ENCODE data around the gene NGB. TPM values are rescaled to one million over a fixed set of nuclear protein-coding genes. Genes with fewer than 3 reads are reported as not detected.

Gene NGB
- total and polyA plus RNA-seq, 2 of the 8 experiments (the other 6 are each of a cell fraction or from before 2014, with no cell fraction given): 0.30 to 0.60 TPM

GRCh38 chr14:77238356-77238755 lies 32.6 kb downstream of the NGB start:
- no peak overlapping the region for H3K27ac ChIP-seq (ENCODE audit: low read depth, low read length)
- no peak overlapping the region for H2BK120ac ChIP-seq (replicated peaks; ENCODE audit: low read depth, low read length)
- H3K4me1 ChIP-seq (replicated peaks in 1 of 4; ENCODE audit: control insufficient read depth in 3 of 4, insufficient read depth in 4 of 4, low read length in 3 of 4): no peaks in the 10 kb centered on the region; a peak in 1 of 7 replicates
- no peak overlapping the region for H3K9ac ChIP-seq (replicated peaks in 1 of 4; ENCODE audit: extremely low read depth in 1 of 4, low read depth in 3 of 4, low read length in 3 of 4)
- no peak overlapping the region for H3K56ac ChIP-seq (replicated peaks; ENCODE audit: insufficient read length, low read depth, low read length)
- H3K4me3 ChIP-seq (ENCODE audit: extremely low read depth in 1 of 4, insufficient read depth in 2 of 4, low read depth in 3 of 4, low read length in 4 of 4): no peak overlapping the region
- H3K18ac ChIP-seq (ENCODE audit: extremely low read depth, low read length): no peak overlapping the region
- WGBS, 2 experiments (ENCODE audit: extremely low coverage in 1 of 2, insufficient coverage in 1 of 2, insufficient read length in 1 of 2, insufficient replicate concordance in 2 of 2, low coverage in 1 of 2, low lambda C conversion rate in 2 of 2, missing lambda C conversion rate in 1 of 2): 74% methylated on average over 3 of the region's 3 CpGs; no CpG with 5 or more reads in 1 of the 2 experiments
- H3K23me2 ChIP-seq (ENCODE audit: low read depth, low read length): no peaks in the 10 kb centered on the region
- DNase-seq (ENCODE audit: low read depth in 1 of 2, low spot score in 2 of 2) (no peak), FAIRE-seq (no peak)
- no peak overlapping the region for H2BK15ac ChIP-seq (ENCODE audit: low read length)
- no peaks in the 10 kb centered on the region for H3K9me3 ChIP-seq (ENCODE audit: insufficient read depth in 2 of 2, low read depth in 1 of 2, low read length in 1 of 2)
- H3K36me3 ChIP-seq (ENCODE audit: control insufficient read depth in 2 of 4, insufficient read depth in 4 of 4, low read length in 3 of 4): no peaks in the 10 kb centered on the region; a peak in 2 of 8 replicates
- H4K91ac ChIP-seq (replicated peaks; ENCODE audit: insufficient read length, low read length): no peak overlapping the region
- no peak overlapping the region for H3K4me2 ChIP-seq (ENCODE audit: insufficient read depth in 1 of 2, low read depth in 2 of 2, low read length in 2 of 2)
- no peak overlapping the region for H2BK5ac ChIP-seq (ENCODE audit: low read depth, low read length)
- H3K23ac ChIP-seq (ENCODE audit: insufficient read length): no peak overlapping the region
- H3K4ac ChIP-seq (replicated peaks; ENCODE audit: insufficient read length, low read depth, low read length): no peak overlapping the region
- no peak overlapping the region for H2AFZ ChIP-seq (ENCODE audit: low read length)
- POLR2A ChIA-PET (ENCODE audit: partially characterized antibody): interaction anchor here (1.4 kb wide), 1 partner anchor 15 kb away, joined by 3 read pairs; no protein-coding TSS in a partner anchor
- no peak overlapping the region for H2BK12ac ChIP-seq (ENCODE audit: low read depth, low read length)
- CTCF ChIA-PET (ENCODE audit: partially characterized antibody): interaction anchor here (0.6 to 6.6 kb wide), 16 partner anchors 8 to 106 kb away, joined by 3 to 52 read pairs (median 6); partner anchors contain the start of gene ZDHHC22
- H4K5ac ChIP-seq (ENCODE audit: insufficient read length, low read depth, low read length): no peak overlapping the region
- H3K79me1 ChIP-seq (ENCODE audit: low read depth, low read length): no peaks in the 10 kb centered on the region
- no peaks in the 10 kb centered on the region for H3K27me3 ChIP-seq (replicated peaks in 1 of 4; ENCODE audit: control insufficient read depth in 3 of 4, extremely low read depth in 1 of 4, insufficient read depth in 3 of 4, low read length in 3 of 4)
- no peak overlapping the region for H2AK5ac ChIP-seq (ENCODE audit: low read depth, low read length)
- peaks cover 0 to 2% of the 10 kb centered on the region in 2 experiments for H4K20me1 ChIP-seq (replicated peaks in 1 of 2; ENCODE audit: control insufficient read depth in 1 of 2, insufficient read depth in 2 of 2, low read length in 2 of 2)
- H2BK20ac ChIP-seq (ENCODE audit: low read length): no peak overlapping the region
- no peak overlapping the region for H3K14ac ChIP-seq (ENCODE audit: insufficient read length)
- H3K79me2 ChIP-seq (ENCODE audit: control insufficient read depth in 1 of 2, insufficient read depth in 2 of 2, low read length in 2 of 2): no peaks in the 10 kb centered on the region; a peak in 1 of 4 replicates
- H4K8ac ChIP-seq (ENCODE audit: extremely low read depth, insufficient read depth, low read length): no peak overlapping the region
- TF ChIP-seq RAD21 (IDR thresholded peaks at IDR 0.05 in 1 of 2, conservative IDR thresholded peaks at IDR 0.05 in 1 of 2; ENCODE audit: low read depth in 2 of 2, low read length in 2 of 2): no peak
- TF ChIP-seq SAP30 (IDR thresholded peaks at IDR 0.05; ENCODE audit: insufficient read depth, insufficient replicate concordance, low read length): no peak
- no peak for TF ChIP-seq NRF1 (IDR thresholded peaks at IDR 0.05; ENCODE audit: low read depth, low read length)
- no peak for TF ChIP-seq GABPA (IDR thresholded peaks at IDR 0.05; ENCODE audit: borderline replicate concordance, insufficient read depth, low read length)
- no peak for TF ChIP-seq SP4 (IDR thresholded peaks at IDR 0.05; ENCODE audit: low read length)
- TF ChIP-seq POLR2A (IDR thresholded peaks at IDR 0.05; ENCODE audit: control extremely low read depth in 1 of 2, low read depth in 2 of 2, low read length in 2 of 2): no peak
- no peak for TF ChIP-seq NANOG (IDR thresholded peaks at IDR 0.05; ENCODE audit: insufficient read depth, low read depth, low read length, poor library complexity, severe bottlenecking)

Data from H1 (cell line).